ENCODE results near the gene DDX55. TPM values are rescaled to one million over a fixed set of nuclear protein-coding genes. Genes with fewer than 3 reads are reported as not detected.
A peak's percentile ranks its signal among the peaks of the same experiment; 100 is the strongest.

DDX55 gene
- total RNA-seq, 1 experiment from 2014 or later, result 45.4 TPM

GRCh38 chr12:123597100-123597499 is 4.8 kb upstream of the DDX55 start:
- peaks cover 4% of the 10 kb centered on the region; the same call in 1 of the 2 replicates for H3K4me1 ChIP-seq
- Mint-ChIP-seq H3K36me3 (ENCODE audit: insufficient read depth, unreplicated experiment) (peaks cover 75% of the 10 kb centered on the region), H3K27me3 (ENCODE audit: insufficient read depth, unreplicated experiment) (no peaks in the 10 kb centered on the region), H3K4me1 (ENCODE audit: low read depth, unreplicated experiment) (peaks cover 6% of the 10 kb centered on the region), H3K9me3 (ENCODE audit: unreplicated experiment) (no peaks in the 10 kb centered on the region), H3K4me3 (ENCODE audit: unreplicated experiment) (no peak overlapping the region), H3K27ac (ENCODE audit: unreplicated experiment) (no peak overlapping the region)
- no peaks in the 10 kb centered on the region for H3K27me3 ChIP-seq (replicated peaks; ENCODE audit: control insufficient read depth, insufficient read depth, low read length)
- ChIA-PET CTCF (no interaction called here), POLR2A (no interaction called here)
- no peak for DNase-seq
- TSS peak; percentile 67 for BruUV-seq (replicated peaks)
- intact Hi-C loops (cut with micrococcal nuclease; ENCODE audit: unreplicated experiment), result no loop called here
- no peaks in the 10 kb centered on the region for H3K9me3 ChIP-seq
- TF ChIP-seq, protein P1, sequence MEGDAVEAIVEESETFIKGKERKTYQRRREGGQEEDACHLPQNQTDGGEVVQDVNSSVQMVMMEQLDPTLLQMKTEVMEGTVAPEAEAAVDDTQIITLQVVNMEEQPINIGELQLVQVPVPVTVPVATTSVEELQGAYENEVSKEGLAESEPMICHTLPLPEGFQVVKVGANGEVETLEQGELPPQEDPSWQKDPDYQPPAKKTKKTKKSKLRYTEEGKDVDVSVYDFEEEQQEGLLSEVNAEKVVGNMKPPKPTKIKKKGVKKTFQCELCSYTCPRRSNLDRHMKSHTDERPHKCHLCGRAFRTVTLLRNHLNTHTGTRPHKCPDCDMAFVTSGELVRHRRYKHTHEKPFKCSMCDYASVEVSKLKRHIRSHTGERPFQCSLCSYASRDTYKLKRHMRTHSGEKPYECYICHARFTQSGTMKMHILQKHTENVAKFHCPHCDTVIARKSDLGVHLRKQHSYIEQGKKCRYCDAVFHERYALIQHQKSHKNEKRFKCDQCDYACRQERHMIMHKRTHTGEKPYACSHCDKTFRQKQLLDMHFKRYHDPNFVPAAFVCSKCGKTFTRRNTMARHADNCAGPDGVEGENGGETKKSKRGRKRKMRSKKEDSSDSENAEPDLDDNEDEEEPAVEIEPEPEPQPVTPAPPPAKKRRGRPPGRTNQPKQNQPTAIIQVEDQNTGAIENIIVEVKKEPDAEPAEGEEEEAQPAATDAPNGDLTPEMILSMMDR (IDR thresholded peaks at IDR 0.05; ENCODE audit: insufficient read depth in 1 of 2, low read depth in 1 of 2, low read length in 1 of 2, severe bottlenecking in 1 of 2, unreplicated experiment in 1 of 2), result no peak
- no peaks in the 10 kb centered on the region; the same call in 1 of the 2 replicates for H3K36me3 ChIP-seq (ENCODE audit: control insufficient read depth, insufficient read depth, low read length)
- H3K4me3 ChIP-seq (ENCODE audit: low read depth, low read length), result no peak overlapping the region

DNA sequence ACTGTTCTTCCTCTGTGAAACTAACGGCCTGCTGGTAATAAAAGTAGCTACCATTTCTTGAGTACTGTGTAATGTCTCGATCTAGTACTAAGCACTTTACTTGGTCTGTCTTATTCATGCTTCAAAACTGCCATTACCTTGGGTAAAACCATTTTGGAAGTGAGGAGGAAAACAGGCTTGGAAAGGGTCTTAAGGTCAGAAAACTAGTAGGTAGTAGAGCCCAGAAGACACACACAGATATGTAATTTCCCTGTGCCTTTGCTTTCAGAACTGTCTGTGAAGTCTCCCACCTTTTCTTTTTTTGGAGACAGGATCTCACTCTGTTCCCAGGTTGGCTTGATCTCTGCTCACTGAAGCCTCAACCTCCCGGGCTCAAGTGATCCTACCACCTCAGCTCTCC is 3.4 kb upstream of the DDX55 start:
- TF ChIP-seq, protein P1 (IDR thresholded peaks at IDR 0.05; ENCODE audit: insufficient read depth in 1 of 2, low read depth in 1 of 2, low read length in 1 of 2, severe bottlenecking in 1 of 2, unreplicated experiment in 1 of 2), result no peak
- no peaks in the 10 kb centered on the region; the same call in 1 of the 2 replicates for H3K36me3 ChIP-seq (ENCODE audit: control insufficient read depth, insufficient read depth, low read length)
- CTCF ChIA-PET, result no interaction called here
- Mint-ChIP-seq H3K4me1 (ENCODE audit: low read depth, unreplicated experiment) (peaks cover 16% of the 10 kb centered on the region), H3K27ac (ENCODE audit: unreplicated experiment) (no peak overlapping the region), H3K36me3 (ENCODE audit: insufficient read depth, unreplicated experiment) (peaks cover 75% of the 10 kb centered on the region), H3K9me3 (ENCODE audit: unreplicated experiment) (no peaks in the 10 kb centered on the region), H3K27me3 (ENCODE audit: insufficient read depth, unreplicated experiment) (no peaks in the 10 kb centered on the region), H3K4me3 (ENCODE audit: unreplicated experiment) (no peak overlapping the region)
- peaks cover 4% of the 10 kb centered on the region; the same call in 1 of the 2 replicates for H3K4me1 ChIP-seq
- no peaks in the 10 kb centered on the region for H3K9me3 ChIP-seq
- intact Hi-C loops (cut with micrococcal nuclease; ENCODE audit: unreplicated experiment), result no loop called here
- H3K27me3 ChIP-seq (replicated peaks; ENCODE audit: control insufficient read depth, insufficient read depth, low read length), result no peaks in the 10 kb centered on the region
- no peak overlapping the region for H3K4me3 ChIP-seq (ENCODE audit: low read depth, low read length)
- no TSS peak for BruUV-seq (replicated peaks)
- DNase-seq, result no peak
- POLR2A ChIA-PET, result interaction anchor here (0.6 kb wide), 1 partner anchor 17 kb away, joined by 3 read pairs; no protein-coding TSS in a partner anchor

DNA sequence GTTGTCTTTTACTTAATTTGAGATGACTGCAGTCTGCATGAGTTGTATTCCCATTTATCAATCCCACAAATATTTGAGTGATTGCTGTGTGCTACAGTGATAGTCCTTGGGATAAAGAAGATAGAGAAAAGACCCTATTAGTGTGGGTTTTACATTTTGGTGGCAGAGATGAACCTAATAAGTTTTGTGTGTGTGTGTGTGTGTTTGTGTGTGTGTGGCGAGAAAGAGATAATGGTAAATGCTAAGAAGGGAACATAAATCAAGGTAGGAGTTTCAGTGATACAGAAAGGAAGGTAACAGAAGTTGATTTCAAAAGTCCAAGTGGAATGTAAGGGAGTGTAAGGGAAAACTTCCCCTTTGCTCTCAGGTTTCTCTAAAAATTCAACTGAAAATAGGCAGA is 2.6 kb upstream of the DDX55 start:
- Histone ChIP-seq H3K36me3 (ENCODE audit: control insufficient read depth, insufficient read depth, low read length) (no peaks in the 10 kb centered on the region), H3K4me1 (peaks cover 4% of the 10 kb centered on the region; the same call in 1 of the 2 replicates), H3K9me3 (no peaks in the 10 kb centered on the region), H3K27me3 (replicated peaks; ENCODE audit: control insufficient read depth, insufficient read depth, low read length) (no peaks in the 10 kb centered on the region), H3K4me3 (ENCODE audit: low read depth, low read length) (no peak overlapping the region)
- no peaks in the 10 kb centered on the region for H3K9me3 Mint-ChIP-seq (ENCODE audit: unreplicated experiment)
- TF ChIP-seq, protein P1 (IDR thresholded peaks at IDR 0.05; ENCODE audit: insufficient read depth in 1 of 2, low read depth in 1 of 2, low read length in 1 of 2, severe bottlenecking in 1 of 2, unreplicated experiment in 1 of 2), result no peak
- peaks cover 76% of the 10 kb centered on the region for H3K36me3 Mint-ChIP-seq (ENCODE audit: insufficient read depth, unreplicated experiment)
- H3K4me3 Mint-ChIP-seq (ENCODE audit: unreplicated experiment), result no peak overlapping the region
- DNase-seq, result no peak
- ChIA-PET CTCF (no interaction called here), POLR2A (no interaction called here)
- intact Hi-C loops (cut with micrococcal nuclease; ENCODE audit: unreplicated experiment), result no loop called here
- no peaks in the 10 kb centered on the region for H3K27me3 Mint-ChIP-seq (ENCODE audit: insufficient read depth, unreplicated experiment)
- peaks cover 16% of the 10 kb centered on the region for H3K4me1 Mint-ChIP-seq (ENCODE audit: low read depth, unreplicated experiment)
- no peak overlapping the region for H3K27ac Mint-ChIP-seq (ENCODE audit: unreplicated experiment)
- BruUV-seq (replicated peaks), result no TSS peak
